ENCODE measurements around the gene PER2.
A peak's percentile ranks its signal among the peaks of the same experiment; 100 is the strongest.

The PER2 gene

DNA sequence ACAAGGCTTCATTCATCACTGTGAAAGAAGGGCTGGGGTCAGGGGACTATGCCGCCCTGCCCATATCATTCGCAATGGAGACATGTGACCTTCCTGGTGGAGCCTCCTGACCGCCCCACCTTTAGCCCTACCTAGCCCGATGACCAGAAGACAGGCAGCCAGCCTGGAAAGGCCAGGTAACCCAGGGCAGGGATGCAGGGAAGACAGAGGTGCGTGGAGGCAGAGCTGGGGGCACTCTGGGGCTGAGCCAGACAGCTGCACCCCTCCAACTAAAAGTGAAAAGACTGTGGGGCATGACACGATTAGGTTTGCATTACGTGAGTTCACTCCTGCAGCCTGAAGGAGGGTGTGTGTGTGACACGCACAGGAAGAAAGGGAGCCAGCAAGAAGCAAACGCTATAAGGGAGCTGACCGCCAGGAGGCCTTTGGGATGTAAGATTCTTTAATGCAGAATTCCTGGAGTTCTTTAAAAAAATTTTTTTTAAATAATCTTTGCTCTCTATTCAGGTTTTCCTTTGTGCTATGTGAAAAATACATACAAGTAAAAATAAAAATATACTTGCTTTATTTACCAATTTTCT, 44.8 kb downstream of the PER2 start:
- no peak for DNase-seq

DNA sequence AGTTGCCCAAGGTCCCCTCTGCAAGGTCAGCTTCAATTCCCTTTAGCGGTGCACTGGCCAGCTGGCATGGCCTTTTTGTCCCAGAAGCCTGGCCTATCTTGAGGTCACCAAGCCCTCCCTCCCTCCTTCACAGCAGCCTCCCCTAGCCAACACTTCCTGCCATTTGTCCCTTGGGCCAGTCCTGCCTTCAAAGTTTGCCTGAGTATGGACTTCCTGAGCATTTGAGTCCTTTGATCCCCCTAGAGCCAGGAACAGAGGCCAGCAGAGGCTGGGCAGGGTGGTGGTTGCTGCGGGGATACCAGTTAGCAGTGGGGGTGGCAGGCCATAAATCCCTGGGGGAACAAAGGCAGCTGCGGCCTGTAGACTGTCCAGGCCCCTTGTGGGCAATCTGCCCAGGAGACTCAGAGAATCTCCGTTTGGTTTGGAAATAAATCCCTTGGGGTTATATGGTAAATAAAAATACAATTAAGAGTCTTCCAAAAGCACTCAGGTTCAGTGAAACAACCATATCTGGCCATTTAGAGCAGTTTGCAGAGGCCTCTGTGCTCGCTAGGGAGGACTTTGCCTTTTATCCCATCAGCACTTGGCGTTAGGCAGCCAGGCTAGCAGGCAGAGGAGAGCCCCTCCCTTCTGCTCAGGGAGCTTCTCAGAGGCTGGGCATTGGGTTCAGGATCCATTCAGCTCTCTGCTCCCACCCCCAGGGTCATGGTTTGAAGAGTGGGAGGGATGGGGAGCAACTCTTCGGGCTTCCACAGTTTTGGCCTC, 45.5 kb downstream of the PER2 start:
- no peak for DNase-seq

DNA sequence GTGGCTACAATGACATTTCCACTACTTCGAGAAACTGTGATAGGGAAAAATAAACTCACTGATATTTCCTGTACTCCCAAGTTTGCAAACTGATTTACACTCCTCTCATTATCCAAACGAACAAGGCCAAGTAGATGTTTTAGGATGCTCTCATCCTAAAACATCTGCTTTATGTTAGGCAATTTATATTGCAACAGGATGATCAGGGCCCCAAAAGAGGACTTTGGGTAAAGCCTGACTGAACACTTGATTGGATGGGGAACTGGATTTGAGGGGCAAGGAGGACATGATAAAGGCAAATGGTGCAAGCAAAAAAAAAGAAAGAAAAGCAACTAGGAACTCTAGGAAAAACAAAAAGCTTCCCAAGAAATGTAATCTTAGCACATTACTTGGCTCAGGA, 46.4 kb downstream of the PER2 start:
- no peak for DNase-seq

DNA sequence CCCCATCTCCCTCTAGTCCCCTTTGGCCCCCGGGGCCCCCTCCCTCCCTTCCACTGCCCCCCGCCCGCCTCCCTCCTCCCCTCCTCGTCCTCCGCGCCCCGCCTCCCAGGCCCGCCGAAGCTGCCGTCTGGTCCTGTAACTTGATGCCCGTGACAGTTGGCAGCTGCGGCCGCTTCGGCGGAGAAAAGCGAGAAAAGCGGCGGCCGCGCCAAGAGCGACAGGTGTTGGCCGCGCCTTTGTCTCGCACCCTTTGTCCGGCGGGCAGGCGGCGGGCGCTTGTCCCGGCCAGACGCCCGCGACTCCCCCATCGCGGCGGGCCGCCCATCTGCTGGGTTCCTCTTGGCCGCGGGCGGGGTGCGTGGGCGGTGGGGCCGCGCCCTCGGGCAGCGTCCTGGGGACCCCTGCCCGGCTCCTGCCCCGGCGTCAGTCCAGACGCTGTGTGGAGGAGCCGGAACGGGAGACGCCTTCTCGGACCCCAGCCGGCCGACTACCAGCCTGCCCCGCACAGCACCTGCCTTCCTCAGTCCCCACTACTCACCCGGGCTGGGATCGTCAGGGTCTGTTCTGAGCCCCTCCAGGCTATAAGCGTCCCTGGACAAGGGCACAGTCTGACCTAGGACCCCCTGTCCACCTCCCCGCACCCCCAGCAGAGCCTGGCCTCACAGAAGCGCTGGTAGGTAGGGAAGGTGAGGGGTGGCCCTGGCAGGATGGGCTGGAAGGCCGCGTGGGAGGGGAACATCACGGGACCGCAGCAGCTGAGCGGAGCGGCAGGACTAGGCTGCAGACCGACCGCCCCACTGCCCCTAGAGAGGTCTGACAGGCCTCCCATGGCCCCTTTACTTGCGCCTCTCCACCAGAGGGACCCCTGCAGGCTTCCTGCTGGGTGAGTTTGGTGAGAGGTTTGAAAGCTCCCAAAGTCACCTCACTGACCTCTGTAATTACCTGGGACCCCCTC, 47.4 kb downstream of the PER2 start:
- DNase-seq = peak; percentile 20

DNA sequence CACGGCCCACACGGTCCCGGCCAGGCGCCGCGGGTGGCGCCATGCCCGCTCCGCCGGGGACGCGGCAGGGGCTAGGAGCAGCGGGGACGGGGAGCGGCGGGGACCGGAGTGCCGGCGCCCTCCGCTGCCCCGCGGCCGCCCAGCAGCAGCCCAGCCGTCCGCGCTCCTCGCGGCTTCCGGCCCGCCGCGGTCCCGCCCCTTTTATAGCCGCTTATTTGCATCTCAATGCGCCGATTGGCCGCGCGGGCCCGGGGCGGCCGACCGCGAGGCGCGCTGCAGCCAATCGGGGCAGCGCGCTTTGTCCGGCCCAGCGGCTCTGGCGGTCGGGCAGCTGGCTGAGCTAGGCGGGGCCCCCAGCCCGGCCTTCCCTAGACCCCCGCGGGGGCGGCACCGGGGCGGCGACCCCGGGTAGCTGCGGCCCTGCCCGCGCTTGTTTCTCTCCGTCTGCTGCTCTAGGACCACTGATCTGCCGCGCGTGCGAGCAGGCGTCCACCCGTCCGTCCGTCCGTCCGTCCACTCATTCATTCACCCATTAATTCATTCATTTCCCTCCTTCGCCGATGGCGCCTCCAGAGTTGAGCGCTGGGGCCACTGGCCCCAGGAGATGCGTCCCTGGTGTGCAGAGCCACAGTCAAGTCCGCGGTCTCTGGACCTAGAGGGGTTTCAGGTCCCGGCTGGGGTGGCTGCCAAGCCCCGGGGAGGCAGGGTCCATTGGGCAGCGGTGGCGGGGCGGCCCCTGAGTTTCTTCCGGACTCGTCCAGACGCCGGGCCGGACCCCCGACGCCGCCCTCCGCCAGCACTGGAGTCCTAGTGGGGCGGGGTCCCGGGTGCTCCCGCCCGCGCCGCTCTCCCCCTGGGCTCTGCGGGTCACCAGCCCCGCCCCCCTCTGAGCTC, 48.3 kb downstream of the PER2 start, which contains the start of gene HES6:
TSS of gene HES6 (minus strand) at position 176 of the 894 bp plus-strand sequence. CDS start at position 43, 133 bp downstream.
- DNase-seq = peak; percentile 87

DNA sequence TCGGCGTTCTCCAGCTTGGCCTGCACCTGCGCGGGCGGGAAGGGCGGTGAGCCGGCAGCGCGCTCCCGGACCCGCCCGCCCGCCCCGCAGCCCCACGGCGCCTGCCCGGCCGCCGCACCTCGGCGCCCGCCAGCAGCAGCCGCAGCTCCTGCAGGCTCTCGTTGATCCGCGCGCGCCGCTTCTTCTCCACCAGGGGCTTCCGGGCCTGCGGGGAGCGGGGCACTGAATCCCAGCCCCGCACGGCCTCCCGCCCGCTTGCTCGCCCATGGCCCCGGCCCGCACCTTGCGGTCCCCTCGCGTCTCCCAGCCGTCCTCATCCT, 48.9 kb downstream of the PER2 start:
- peak; percentile 54 for DNase-seq

DNA sequence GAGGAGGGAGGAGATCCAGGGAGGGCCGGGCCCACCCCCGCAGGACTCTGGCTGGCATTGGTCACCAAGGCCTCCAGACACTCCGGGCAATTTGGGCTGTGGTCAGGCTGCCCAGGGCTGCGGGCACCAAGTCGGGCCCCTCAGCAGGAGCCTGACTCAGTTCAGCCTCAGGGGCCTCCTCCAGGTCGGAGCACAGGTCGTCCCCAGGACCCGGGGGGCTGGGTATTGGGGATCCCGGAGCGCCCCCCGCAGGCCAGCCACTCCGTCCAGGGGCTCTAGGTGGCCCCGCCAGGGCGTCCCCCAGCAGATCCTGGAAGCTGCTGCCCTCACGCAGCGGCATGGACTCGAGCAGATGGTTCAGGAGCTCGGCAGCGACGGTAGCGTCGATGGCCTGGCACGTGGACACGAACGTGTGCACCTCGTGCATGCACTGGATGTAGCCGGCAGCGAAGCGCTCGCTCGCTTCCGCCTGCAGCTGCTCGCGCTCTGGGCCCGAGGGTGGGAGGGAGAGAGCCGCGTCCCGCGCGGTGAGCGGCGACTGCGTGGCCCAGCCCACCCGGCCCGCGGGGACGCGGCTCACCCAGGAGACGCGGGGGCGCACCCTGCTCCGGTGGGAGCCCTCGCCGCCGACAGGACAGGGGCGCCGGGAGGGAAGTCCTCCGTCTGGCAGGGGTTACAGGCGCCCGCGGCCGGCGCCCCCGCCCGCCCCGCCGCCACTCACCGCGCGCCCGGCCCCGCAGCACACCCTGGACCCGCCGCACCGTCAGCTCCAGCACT, 49.5 kb downstream of the PER2 start:
- DNase-seq = peak; percentile 54

DNA sequence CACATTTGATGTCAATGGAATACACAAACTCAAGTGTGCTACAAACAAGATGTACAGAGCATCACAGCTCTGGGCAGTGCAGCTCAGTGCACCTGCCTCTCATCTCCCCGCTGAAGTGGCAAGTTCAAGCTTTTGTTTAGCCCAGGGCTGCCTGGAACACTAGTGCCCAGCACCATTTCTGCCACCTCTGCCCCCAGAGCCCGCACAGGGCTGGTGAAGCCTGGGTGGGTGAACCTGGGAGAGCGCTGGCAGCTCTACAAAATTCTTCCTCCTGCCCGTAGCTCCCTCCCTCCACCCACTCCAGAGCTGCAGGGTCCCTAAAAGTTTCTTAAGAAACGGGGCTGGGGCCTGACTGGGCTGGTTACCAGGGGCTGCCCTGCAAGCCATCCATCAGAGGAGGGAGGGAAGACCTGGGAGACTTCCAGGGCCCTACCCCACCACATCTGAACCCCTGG, 50.1 kb downstream of the PER2 start:
- DNase-seq = no peak

DNA sequence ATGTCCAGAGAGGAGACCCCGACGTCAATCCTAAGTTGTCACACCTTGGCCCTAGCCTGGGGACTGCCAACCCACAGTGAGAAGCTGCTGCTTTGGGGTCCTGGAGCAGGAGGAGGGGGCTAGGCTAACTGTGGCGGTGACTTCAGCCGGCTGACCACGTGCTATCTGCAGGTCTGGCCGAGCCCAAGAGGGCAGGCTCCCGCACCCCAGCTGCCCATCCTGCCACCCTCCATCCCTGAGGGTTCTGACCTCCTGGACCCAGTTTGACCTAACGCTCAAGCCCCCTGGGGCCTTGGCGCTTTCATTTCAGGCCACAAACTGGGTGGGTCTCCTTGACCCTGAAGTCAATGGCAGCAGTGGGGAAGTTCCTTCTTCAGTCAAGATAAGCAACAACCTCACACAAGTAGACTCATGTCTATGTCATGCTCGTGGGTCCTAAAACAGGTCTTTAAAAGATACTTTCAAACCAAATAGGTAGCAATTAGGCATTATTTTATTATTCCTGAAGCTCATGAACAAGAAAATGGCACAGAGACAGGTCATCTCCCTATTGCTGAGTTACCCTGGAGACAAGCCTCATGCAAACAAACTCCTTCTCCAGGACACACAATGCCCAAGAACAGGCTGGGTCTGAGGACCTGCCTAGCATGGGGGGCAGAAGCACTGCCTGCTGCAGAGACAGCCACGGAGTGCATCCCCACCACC, 50.8 kb downstream of the PER2 start:
- DNase-seq = no peak

DNA sequence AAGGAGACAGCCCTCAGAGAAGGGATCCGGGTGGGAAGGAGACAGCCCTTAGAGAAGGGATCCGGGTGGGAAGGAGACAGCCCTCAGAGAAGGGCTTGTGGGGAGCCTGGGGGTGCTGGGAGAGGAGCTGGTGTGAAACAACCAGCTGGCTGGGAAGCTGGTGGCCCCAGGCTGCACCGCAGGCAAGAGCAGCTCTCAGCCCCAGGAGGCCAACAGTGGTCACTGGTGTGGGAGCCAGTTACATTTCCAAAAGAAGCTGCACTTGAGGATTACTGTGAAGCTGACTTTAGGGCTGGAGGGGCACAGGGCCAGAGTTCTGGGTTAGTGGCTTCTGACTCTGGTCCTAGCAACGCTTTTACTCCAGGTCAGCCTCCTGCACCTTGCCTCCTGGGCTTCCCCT, 51.8 kb downstream of the PER2 start:
- DNase-seq = no peak

DNA sequence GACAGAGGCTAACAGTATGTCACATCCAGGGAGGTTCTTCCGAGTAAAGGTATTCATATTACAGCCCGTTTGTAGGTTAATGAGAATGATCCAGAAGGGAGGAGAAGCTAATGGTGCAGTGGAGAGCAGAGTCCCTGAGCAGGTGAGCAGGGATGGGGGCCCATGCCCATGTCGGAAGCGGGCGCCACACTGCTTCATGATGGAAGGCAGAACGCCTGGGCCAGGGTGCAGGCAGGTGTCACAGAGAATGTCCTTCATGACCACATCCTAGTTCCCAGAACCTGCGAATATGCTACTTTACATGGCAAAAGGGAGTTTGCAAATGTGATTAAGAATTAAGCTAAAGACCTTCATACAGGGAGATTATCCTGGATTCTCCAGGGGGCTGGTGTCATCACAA, 52.6 kb downstream of the PER2 start:
- DNase-seq = no peak

DNA sequence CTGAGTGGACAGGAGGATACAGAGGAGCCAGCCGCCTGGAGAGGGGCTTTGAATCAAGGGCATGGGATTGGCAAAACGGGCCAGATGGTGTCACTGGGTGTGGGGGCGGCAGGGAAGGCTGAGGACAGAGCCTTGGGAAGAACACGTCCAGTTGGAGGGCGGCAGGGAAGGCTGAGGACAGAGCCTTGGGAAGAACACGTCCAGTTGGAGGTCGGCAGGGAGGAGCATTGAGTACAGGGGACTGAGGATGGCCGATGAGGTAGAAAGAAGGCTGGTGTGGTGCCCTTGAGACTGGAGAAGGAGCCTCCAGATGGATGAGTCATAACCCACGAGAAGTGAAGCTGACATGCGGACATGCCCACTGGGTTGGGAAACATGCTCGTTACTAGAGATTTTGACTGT, 53.1 kb downstream of the PER2 start:
- no peak for DNase-seq

DNA sequence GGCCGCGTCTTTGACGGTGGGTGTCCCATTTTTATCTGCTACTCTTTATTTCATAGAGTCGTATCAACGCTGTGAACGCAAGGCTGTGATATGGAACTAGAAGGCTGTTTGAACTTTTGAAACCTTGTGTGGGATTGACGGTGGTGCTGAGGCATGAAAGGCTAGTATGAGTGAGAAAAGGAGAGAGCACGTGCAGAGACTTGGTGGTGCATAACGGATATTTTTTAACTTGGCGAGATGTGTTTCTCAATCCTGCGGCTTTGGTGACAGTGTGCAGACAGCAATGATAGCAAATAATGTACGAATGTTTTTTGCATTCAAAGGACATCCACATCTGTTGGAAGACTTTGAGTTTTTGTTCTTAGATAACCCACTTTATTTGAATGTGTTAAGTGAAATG, 54.8 kb downstream of the PER2 start:
- no peak for DNase-seq

DNA sequence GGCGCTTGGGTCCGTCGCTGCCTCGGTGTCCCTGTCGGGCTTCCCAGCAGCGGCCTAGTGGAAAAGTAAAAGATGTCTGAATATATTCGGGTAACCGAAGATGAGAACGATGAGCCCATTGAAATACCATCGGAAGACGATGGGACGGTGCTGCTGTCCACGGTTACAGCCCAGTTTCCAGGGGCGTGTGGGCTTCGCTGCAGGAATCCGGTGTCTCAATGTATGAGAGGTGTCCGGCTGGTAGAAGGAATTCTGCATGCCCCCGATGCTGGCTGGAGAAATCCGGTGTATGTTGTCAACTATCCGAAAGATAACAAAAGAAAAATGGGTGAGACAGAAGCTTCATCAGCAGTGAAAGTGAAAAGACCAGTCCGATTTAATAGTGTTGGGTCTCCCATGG, 56.6 kb downstream of the PER2 start:
- DNase-seq = no peak

DNA sequence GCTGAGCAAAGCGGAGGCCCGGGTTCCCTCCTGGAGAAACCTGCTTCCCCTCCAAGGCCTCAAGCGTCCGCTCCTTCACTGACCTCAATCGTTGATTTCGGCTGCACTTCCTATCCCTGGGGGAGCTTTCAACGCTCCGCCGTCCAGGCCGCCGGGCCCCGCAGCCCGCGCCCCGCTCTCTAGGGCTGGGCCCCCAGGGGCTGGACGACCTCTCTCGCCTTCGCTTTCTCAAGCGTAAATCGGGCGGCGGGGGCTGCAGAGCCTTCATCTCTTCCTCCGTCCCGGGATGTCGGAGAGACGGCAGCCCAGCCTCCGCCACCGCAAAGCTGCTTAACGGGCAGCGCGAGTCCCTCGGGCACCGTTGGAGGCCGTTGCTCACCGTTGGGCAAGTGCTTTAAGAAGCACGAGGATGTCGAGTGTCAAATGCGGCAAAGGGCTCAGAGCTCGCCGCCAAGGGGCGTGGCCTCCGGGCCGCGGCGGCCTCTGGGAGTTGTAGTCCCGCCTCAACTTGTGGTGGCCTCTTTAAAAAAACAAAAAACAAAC, 57.1 kb downstream of the PER2 start:
- DNase-seq = peak; percentile 82

DNA sequence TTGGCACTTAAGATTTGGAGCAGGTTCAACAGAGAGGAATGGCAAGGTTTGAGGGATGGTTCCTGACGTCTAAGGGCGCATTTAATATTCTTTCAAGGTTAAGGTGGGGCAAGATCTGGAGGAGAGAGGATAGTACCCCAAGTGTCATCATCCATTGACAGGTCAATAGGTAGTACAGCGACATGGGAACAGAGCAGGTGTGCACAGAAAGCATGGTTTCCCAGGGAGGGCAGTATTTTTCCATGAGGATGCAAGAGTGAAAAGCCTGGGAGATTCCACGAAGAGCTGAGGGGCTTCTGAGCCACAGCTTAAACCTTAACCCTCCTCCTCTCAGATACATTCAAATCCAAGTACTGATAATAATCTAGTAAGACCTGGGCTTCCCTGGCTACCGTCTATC, 57.7 kb downstream of the PER2 start:
- no peak for DNase-seq

DNA sequence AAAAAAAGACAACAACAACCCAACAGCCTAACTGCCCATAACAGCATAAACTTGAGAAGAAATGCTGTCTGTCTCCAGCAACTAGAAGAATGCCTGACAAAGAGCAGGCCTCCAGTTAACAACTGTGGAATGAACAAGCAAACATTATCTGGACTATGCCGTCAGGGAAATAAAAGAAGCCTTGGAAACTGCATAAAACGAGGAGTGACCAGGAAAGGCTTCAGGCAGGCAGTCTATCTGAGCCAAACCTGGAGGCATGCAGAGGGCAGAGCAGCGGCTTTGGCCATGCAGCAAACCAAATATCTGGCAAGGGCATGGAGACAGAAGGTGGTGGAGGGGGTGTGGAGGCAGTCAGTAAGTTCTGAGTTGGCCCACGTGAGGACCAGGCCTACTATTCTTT, 59.7 kb downstream of the PER2 start:
- no peak for DNase-seq

DNA sequence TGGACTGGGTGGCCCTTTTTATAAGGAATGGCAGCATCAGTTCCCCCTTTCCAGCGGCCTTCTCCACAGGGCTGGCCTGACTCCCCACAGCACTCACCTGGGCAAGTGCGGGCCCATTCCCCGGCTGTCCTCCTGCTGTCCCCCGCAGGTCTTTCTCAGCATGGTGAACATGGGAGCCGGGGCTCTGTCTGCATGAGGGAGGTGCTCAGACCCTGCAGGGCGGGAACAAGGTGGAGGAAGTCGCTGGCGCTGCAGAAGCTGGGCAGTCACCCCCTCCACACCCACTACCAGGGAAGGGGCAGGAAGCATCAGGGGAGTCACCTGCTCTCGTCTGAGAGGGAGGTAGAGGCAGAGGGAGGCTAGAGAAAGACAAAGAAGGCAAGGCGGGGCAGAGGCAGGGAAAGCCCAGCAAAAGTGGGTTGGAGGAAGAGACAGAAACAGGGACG, 60.8 kb downstream of the PER2 start:
- no peak for DNase-seq

DNA sequence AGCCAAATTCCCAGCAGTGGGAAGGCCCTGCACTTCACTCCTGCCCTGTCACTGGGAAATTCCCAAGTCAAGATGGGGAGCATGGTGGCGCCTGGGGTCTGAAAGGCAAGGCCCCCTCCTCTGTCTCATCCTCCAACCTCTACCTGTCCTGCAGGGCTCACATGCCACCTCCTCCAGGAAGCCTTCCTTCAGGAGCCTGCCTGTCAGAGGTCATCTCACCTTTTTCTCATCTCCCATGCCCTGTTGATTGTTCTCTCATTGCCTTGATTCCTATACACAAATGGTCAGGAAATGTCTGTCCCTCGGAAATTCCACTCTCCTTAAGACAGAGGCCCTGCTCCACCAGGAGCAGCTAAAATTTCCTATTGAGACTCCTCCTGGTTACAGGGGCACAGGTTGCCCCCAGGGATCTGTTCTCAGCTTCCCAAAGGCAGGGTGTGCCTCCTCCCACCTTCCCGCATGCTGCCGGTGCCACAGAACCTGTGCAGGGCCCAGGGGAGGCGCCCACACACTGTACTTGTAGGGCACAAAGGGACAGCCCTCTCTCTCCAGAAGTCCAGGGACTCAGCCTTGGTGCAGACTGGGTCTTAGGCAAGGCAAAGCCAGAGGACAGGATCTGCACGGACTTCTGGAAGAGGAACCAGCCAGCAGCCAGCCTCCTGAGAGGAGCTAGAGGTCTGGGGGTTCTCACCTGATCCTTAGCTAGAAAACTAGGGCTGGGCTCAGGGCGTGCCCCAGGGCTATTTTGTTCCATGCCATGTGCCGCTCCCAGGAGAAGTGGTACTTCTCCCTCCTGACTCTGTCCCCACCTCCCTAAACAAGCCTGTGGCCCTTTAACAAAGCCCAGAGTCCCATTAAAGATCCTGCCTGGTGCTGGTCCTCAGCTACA, 61.5 kb downstream of the PER2 start:
- DNase-seq = no peak

All from stimulated activated CD4-positive, alpha-beta T cell treated with anti-CD3 and anti-CD28 coated beads, Interleukin-15, amount 100 ng/mL, for 24 hours (primary cell).